ENCODE data around the gene NOXA1.
"Not testable (repeated sequence)": the region's sequence is repeated elsewhere in the genome, so short reads cannot be mapped to it uniquely, and the experiment has no call there.

The NOXA1 gene

GRCh38 chr9:137383081-137383783 lies 40.0 kb upstream of the NOXA1 start:
- H3K4me1 ChIP-seq (ENCODE audit: control insufficient read depth, insufficient read depth, low read length), result no peaks in the 10 kb centered on the region
- no peaks in the 10 kb centered on the region for H3K27me3 ChIP-seq (ENCODE audit: control insufficient read depth, insufficient read depth, low read length)
- H3K36me3 ChIP-seq (ENCODE audit: control insufficient read depth, insufficient read depth, low read length), result no peaks in the 10 kb centered on the region
- H3K9ac ChIP-seq (ENCODE audit: low read length), result no peak overlapping the region
- H3K27ac ChIP-seq (ENCODE audit: low read depth, low read length), result no peak overlapping the region
- no peak overlapping the region for H3K4me3 ChIP-seq (ENCODE audit: low read length)

- no peaks in the 10 kb centered on the region for H3K4me1 ChIP-seq (ENCODE audit: control insufficient read depth, insufficient read depth, low read length)
These were observed 39.1 kb upstream of the NOXA1 start for GRCh38 chr9:137383784-137384756.

GRCh38 chr9:137385061-137385655 lies 38.0 kb upstream of the NOXA1 start:
- Histone ChIP-seq H3K9ac (ENCODE audit: low read length) (no peak overlapping the region), H3K36me3 (ENCODE audit: control insufficient read depth, insufficient read depth, low read length) (no peaks in the 10 kb centered on the region), H3K27me3 (ENCODE audit: control insufficient read depth, insufficient read depth, low read length) (no peaks in the 10 kb centered on the region), H3K4me1 (ENCODE audit: control insufficient read depth, insufficient read depth, low read length) (no peaks in the 10 kb centered on the region), H3K27ac (ENCODE audit: low read depth, low read length) (no peak overlapping the region), H3K4me3 (ENCODE audit: low read length) (no peak overlapping the region)

More at GRCh38 chr9:137383784-137384756, 39.1 kb upstream of the NOXA1 start:
- Histone ChIP-seq H3K27ac (ENCODE audit: low read depth, low read length) (no peak overlapping the region), H3K4me3 (ENCODE audit: low read length) (no peak overlapping the region), H3K36me3 (ENCODE audit: control insufficient read depth, insufficient read depth, low read length) (no peaks in the 10 kb centered on the region), H3K27me3 (ENCODE audit: control insufficient read depth, insufficient read depth, low read length) (no peaks in the 10 kb centered on the region), H3K9ac (ENCODE audit: low read length) (no peak overlapping the region)

- H3K4me1 ChIP-seq (ENCODE audit: control insufficient read depth, insufficient read depth, low read length); H3K4me3 ChIP-seq (ENCODE audit: low read length); H3K27ac ChIP-seq (ENCODE audit: low read depth, low read length); H3K36me3 ChIP-seq (ENCODE audit: control insufficient read depth, insufficient read depth, low read length); H3K27me3 ChIP-seq (ENCODE audit: control insufficient read depth, insufficient read depth, low read length); H3K9ac ChIP-seq (ENCODE audit: low read length): not testable (repeated sequence)
These were observed 36.6 kb upstream of the NOXA1 start for GRCh38 chr9:137386507-137387113.

GRCh38 chr9:137387114-137387890 lies 35.9 kb upstream of the NOXA1 start:
- Histone ChIP-seq H3K4me1 (ENCODE audit: control insufficient read depth, insufficient read depth, low read length) (no peaks in the 10 kb centered on the region), H3K36me3 (ENCODE audit: control insufficient read depth, insufficient read depth, low read length) (no peaks in the 10 kb centered on the region), H3K27me3 (ENCODE audit: control insufficient read depth, insufficient read depth, low read length) (no peaks in the 10 kb centered on the region), H3K4me3 (ENCODE audit: low read length) (no peak overlapping the region), H3K27ac (ENCODE audit: low read depth, low read length) (no peak overlapping the region), H3K9ac (ENCODE audit: low read length) (no peak overlapping the region)

GRCh38 chr9:137387891-137388560 lies 35.2 kb upstream of the NOXA1 start:
- Histone ChIP-seq H3K4me3 (ENCODE audit: low read length) (no peak overlapping the region), H3K4me1 (ENCODE audit: control insufficient read depth, insufficient read depth, low read length) (no peaks in the 10 kb centered on the region), H3K36me3 (ENCODE audit: control insufficient read depth, insufficient read depth, low read length) (no peaks in the 10 kb centered on the region), H3K27me3 (ENCODE audit: control insufficient read depth, insufficient read depth, low read length) (no peaks in the 10 kb centered on the region), H3K9ac (ENCODE audit: low read length) (no peak overlapping the region), H3K27ac (ENCODE audit: low read depth, low read length) (no peak overlapping the region)

GRCh38 chr9:137388589-137389427 lies 34.4 kb upstream of the NOXA1 start:
- H3K4me3 ChIP-seq (ENCODE audit: low read length), result no peak overlapping the region
- no peaks in the 10 kb centered on the region for H3K36me3 ChIP-seq (ENCODE audit: control insufficient read depth, insufficient read depth, low read length)
- H3K4me1 ChIP-seq (ENCODE audit: control insufficient read depth, insufficient read depth, low read length), result no peaks in the 10 kb centered on the region
- no peak overlapping the region for H3K27ac ChIP-seq (ENCODE audit: low read depth, low read length)
- H3K27me3 ChIP-seq (ENCODE audit: control insufficient read depth, insufficient read depth, low read length), result no peaks in the 10 kb centered on the region
- H3K9ac ChIP-seq (ENCODE audit: low read length), result no peak overlapping the region

GRCh38 chr9:137389428-137389746 lies 33.8 kb upstream of the NOXA1 start:
- Histone ChIP-seq H3K36me3 (ENCODE audit: control insufficient read depth, insufficient read depth, low read length) (no peaks in the 10 kb centered on the region), H3K4me3 (ENCODE audit: low read length) (no peak overlapping the region), H3K27ac (ENCODE audit: low read depth, low read length) (no peak overlapping the region), H3K4me1 (ENCODE audit: control insufficient read depth, insufficient read depth, low read length) (no peaks in the 10 kb centered on the region), H3K27me3 (ENCODE audit: control insufficient read depth, insufficient read depth, low read length) (no peaks in the 10 kb centered on the region), H3K9ac (ENCODE audit: low read length) (no peak overlapping the region)

- Histone ChIP-seq H3K27me3 (ENCODE audit: control insufficient read depth, insufficient read depth, low read length) (no peaks in the 10 kb centered on the region), H3K9ac (ENCODE audit: low read length) (no peak overlapping the region), H3K4me1 (ENCODE audit: control insufficient read depth, insufficient read depth, low read length) (no peaks in the 10 kb centered on the region), H3K27ac (ENCODE audit: low read depth, low read length) (no peak overlapping the region), H3K36me3 (ENCODE audit: control insufficient read depth, insufficient read depth, low read length) (no peaks in the 10 kb centered on the region), H3K4me3 (ENCODE audit: low read length) (no peak overlapping the region)
These were observed 32.4 kb upstream of the NOXA1 start for GRCh38 chr9:137390553-137391410.

- Histone ChIP-seq H3K9ac (ENCODE audit: low read length) (no peak overlapping the region), H3K27me3 (ENCODE audit: control insufficient read depth, insufficient read depth, low read length) (no peaks in the 10 kb centered on the region), H3K4me3 (ENCODE audit: low read length) (no peak overlapping the region), H3K4me1 (ENCODE audit: control insufficient read depth, insufficient read depth, low read length) (no peaks in the 10 kb centered on the region), H3K27ac (ENCODE audit: low read depth, low read length) (no peak overlapping the region), H3K36me3 (ENCODE audit: control insufficient read depth, insufficient read depth, low read length) (no peaks in the 10 kb centered on the region)
These were observed 31.8 kb upstream of the NOXA1 start for GRCh38 chr9:137391411-137391754.
